K562 (cell line): Measurements from ENCODE around the gene ERBB3. TPM values are rescaled to one million over a fixed set of nuclear protein-coding genes. Genes with fewer than 3 reads are reported as not detected.

Source experiments
- ATAC-seq: fragments of 200-7000 bp; cut with Tn5 transposase; 3 replicates; pipeline ENCODE4 v1.9.1; 2020; ENCODE audit warnings: moderate library complexity
- BruUV-seq: library from RNA; stranded (reverse); fragments of 400-500 nt; replicated peaks from 2 replicates; lab custom pipeline; 2021; lab: Mats Ljungman, UMichigan
- CTCF ChIA-PET: fragments of 300-600 bp; formaldehyde crosslinking; extraction: SDS; loops from one replicate; lab custom pipeline; 2021; ENCODE audit warnings: low intra/inter-chr PET ratio; lab: Yijun Ruan, JAX
- POLR2A ChIA-PET: fragments of 300-600, 350-650 bp; sonication (Branson Sonifier 250); formaldehyde crosslinking; extraction: SDS; loops from one replicate; lab custom pipeline; 2021; ENCODE audit warnings: antibody characterized with exemption, inconsistent platforms; lab: Yijun Ruan, JAX
- DNase-seq, 4 experiments: peaks; one replicate each; pipeline versions ENCODE4 v3.0.0 to v3.0.0-alpha.2; 2011 to 2018; ENCODE audit warnings: low spot score in 3 of 4, mixed read lengths in 3 of 4; ENCODE audit errors: extremely low read depth in 1 of 4
- FAIRE-seq: peaks from 2 replicates; lab custom pipeline; 2011; peaks lifted over from hg19 to GRCh38; lab: Jason Lieb, UNC
- H2AFZ ChIP-seq: 2 replicates; pipeline ENCODE4 v1.6.0; 2011; ENCODE audit warnings: low read depth, low read length, control low read depth, inconsistent platforms
- H3K27ac ChIP-seq: fragments of 200-600 bp; 3 replicates; pipeline ENCODE4 v1.8.0; 2011; ENCODE audit warnings: low read depth, mild to moderate bottlenecking, control low read depth, inconsistent platforms, low read length, moderate library complexity, mixed read lengths; ENCODE audit errors: extremely low read depth
- H3K27me3 ChIP-seq, 2 experiments: fragments of 300-600 bp in 1 of 2; 2 replicates in 1 of 2; 3 replicates in 1 of 2; pipeline versions ENCODE4 v1.6.0 to v1.8.0; 2011; ENCODE audit warnings: inconsistent platforms in 2 of 2, low read length in 2 of 2, mild to moderate bottlenecking in 1 of 2, mixed read lengths in 1 of 2, moderate library complexity in 1 of 2; ENCODE audit not compliant: control insufficient read depth in 2 of 2, insufficient read depth in 2 of 2
- H3K36me3 ChIP-seq: fragments of 300-600 bp; 3 replicates; pipeline ENCODE4 v1.8.0; 2011; ENCODE audit warnings: mild to moderate bottlenecking, low read length, inconsistent platforms; ENCODE audit not compliant: control insufficient read depth, insufficient read depth
- H3K4me1 ChIP-seq, 2 experiments: fragments of 200-600 bp in 1 of 2; replicated peaks in 1 of 2; 2 replicates in 1 of 2; 3 replicates in 1 of 2; pipeline versions ENCODE4 v1.5.1 to v1.8.0; 2011; ENCODE audit warnings: inconsistent platforms in 2 of 2, low read length in 2 of 2, mild to moderate bottlenecking in 1 of 2, mixed read lengths in 1 of 2, moderate library complexity in 1 of 2; ENCODE audit not compliant: control insufficient read depth in 2 of 2, insufficient read depth in 2 of 2
- H3K4me2 ChIP-seq: 2 replicates; pipeline ENCODE4 v1.6.1; 2011; ENCODE audit warnings: low read length, control low read depth, inconsistent platforms, mixed read lengths; ENCODE audit not compliant: insufficient read depth
- H3K4me3 ChIP-seq: fragments of 200-600 bp; sonication (generic), shearing (Covaris generic); 2 replicates; pipeline ENCODE4 v1.5.1; 2016; ENCODE audit warnings: control low read depth, inconsistent platforms
- H3K79me2 ChIP-seq: fragments of 200-600 bp; 3 replicates; pipeline ENCODE4 v1.8.0; 2011; ENCODE audit warnings: low read length, inconsistent platforms; ENCODE audit not compliant: control insufficient read depth, insufficient read depth
- H3K9ac ChIP-seq, 2 experiments: 2 replicates each; pipeline versions ENCODE4 v1.6.0 to v1.6.1; 2011; ENCODE audit warnings: low read depth in 2 of 2, low read length in 2 of 2, control low read depth in 1 of 2, inconsistent platforms in 1 of 2, mild to moderate bottlenecking in 1 of 2, mixed read lengths in 1 of 2; ENCODE audit not compliant: insufficient read depth in 1 of 2
- H3K9me1 ChIP-seq: one replicate; pipeline ENCODE4 v1.6.0; 2011; ENCODE audit warnings: inconsistent platforms, mild to moderate bottlenecking, low read length, moderate library complexity; ENCODE audit not compliant: control insufficient read depth, insufficient read depth
- H3K9me3 ChIP-seq: replicated peaks from 2 replicates; pipeline ENCODE4 v1.5.1; 2011; ENCODE audit warnings: low read depth, low read length, inconsistent platforms; ENCODE audit not compliant: control insufficient read depth, insufficient read depth
- H4K20me1 ChIP-seq: replicated peaks from 2 replicates; pipeline ENCODE4 v1.6.1; 2011; ENCODE audit warnings: low read length, inconsistent platforms, mixed read lengths; ENCODE audit not compliant: control insufficient read depth, insufficient read depth
- E2F3 ChIP-seq: fragments of 250-450 bp; sonication (Bioruptor Pico); IDR thresholded peaks from 2 replicates; pipeline ENCODE4 v1.4.0; 2020; ENCODE audit warnings: mild to moderate bottlenecking
- IRF9 ChIP-seq: fragments of 450-650 bp; IDR thresholded peaks from 2 replicates; pipeline ENCODE4 v1.6.1; 2016; ENCODE audit warnings: missing biosample characterization, missing genetic modification characterization
- MAFF ChIP-seq: IDR thresholded peaks from 2 replicates; pipeline ENCODE4 v1.6.1; 2012; ENCODE audit warnings: low read length, improper control_type of control experiment
- PREB ChIP-seq: sonication (generic); formaldehyde crosslinking; IDR thresholded peaks from 2 replicates; pipeline ENCODE4 v1.8.1; 2023; ENCODE audit warnings: mild to moderate bottlenecking, missing genetic modification reagents
- TCFL5 ChIP-seq: fragments of 250-450 bp; sonication (Bioruptor Pico); conservative IDR thresholded peaks from 2 replicates; pipeline ENCODE4 v1.6.1; 2021; ENCODE audit warnings: mild to moderate bottlenecking, moderate library complexity, matching md5 sums
- ZNF133 ChIP-seq: fragments of 250-450 bp; sonication (Bioruptor Pico); IDR thresholded peaks from 2 replicates; pipeline ENCODE4 v1.4.0; 2020; ENCODE audit warnings: mild to moderate bottlenecking
- ZNF785 ChIP-seq: fragments of 250-450 bp; sonication (Bioruptor Pico); IDR thresholded peaks from 2 replicates; pipeline ENCODE4 v1.4.0; 2020; ENCODE audit warnings: mild to moderate bottlenecking
- WGBS: fragments of 100-300 bp; shearing (Covaris generic); methylation state at CpG from one replicate; pipeline ENCODE4 v1.1.6; 2016; ENCODE audit warnings: low coverage, mixed read lengths; ENCODE audit not compliant: insufficient coverage; ENCODE audit errors: missing lambda C conversion rate; 5-methylcytosine and 5-hydroxymethylcytosine counted together
- in situ Hi-C: fragments of 300-500 bp; cut with MboI; formaldehyde crosslinking; loops from 4 replicates; pipeline ENCODE4 v1.15.0; 2018; ENCODE audit warnings: inconsistent platforms, mixed read lengths
- intact Hi-C: fragments of 100-400 bp; cut with micrococcal nuclease; formaldehyde crosslinking; loops from 2 replicates; pipeline ENCODE4 v1.14.2; 2022
- polyA plus RNA-seq, 8 experiments: library from polyadenylated mRNA; depleted of rRNA in 4 of 8; stranded (reverse) in 5 of 8; unstranded in 3 of 8; fragments of >200 nt; fragmentation: Nextera tagmentation in 2 of 8; fragmentation: Illumina TruSeq in 1 of 8; extraction: Ambion mirVana in 2 of 8; extraction: Trizol in 1 of 8; gene quantifications; 2 replicates each; pipeline versions ENCODE4 v1.2.1 to v1.2.3, GENCODE V29; 2011 to 2014; ENCODE audit warnings: inconsistent platforms in 1 of 8, missing spikeins in 1 of 8
- total RNA-seq, 7 experiments: library from RNA; depleted of rRNA in 6 of 7; stranded (reverse); fragments of >200 nt in 6 of 7; fragmentation: Illumina TruSeq in 2 of 7; extraction: Trizol in 2 of 7; gene quantifications; 2 replicates each; pipeline versions ENCODE4 v1.2.1 to v1.2.3, GENCODE V29; 2011 to 2021; ENCODE audit warnings: low replicate concordance in 1 of 7

The ERBB3 gene
- total and polyA plus RNA-seq, 9 of the 15 experiments (the other 6 are each of a cell fraction or from before 2014, with no cell fraction given) = 1.5 to 5.4 (median 3.8) TPM

GRCh38 chr12:56130876-56131275, 50.9 kb downstream of the ERBB3 start:
- no peak for DNase-seq
- BruUV-seq = no TSS peak
- peaks cover 62% of the 10 kb centered on the region for H3K36me3 ChIP-seq
- H3K9me3 ChIP-seq = no peaks in the 10 kb centered on the region
- 94% methylated on average over 4 of the region's 4 CpGs for WGBS
- H3K27me3 ChIP-seq = no peaks in the 10 kb centered on the region
- peak overlapping the region; percentile 93; the same call in 1 of the 3 replicates for H3K27ac ChIP-seq
- peaks cover 5% of the 10 kb centered on the region for H4K20me1 ChIP-seq
- no peak for ATAC-seq
- no peak overlapping the region for H2AFZ ChIP-seq
- intact Hi-C loops = no loop called here
- peaks cover 23 to 24% of the 10 kb centered on the region in 2 experiments; a peak in 4 of 5 replicates for H3K4me1 ChIP-seq
- FAIRE-seq = no peak
- H3K4me2 ChIP-seq = peak overlapping the region; percentile 98; the same call in 1 of the 2 replicates
- in situ Hi-C loops = no loop called here
- POLR2A ChIA-PET = interaction anchor here (0.9 to 5.6 kb wide), 3 partner anchors 11 to 31 kb away, joined by 4 to 85 read pairs (median 6); partner anchors contain the start of gene MYL6
- no peak overlapping the region for H3K9ac ChIP-seq
- H3K4me3 ChIP-seq = no peak overlapping the region
- TF ChIP-seq PREB = no peak
- TF ChIP-seq IRF9 (tag) = no peak
- no peak for TF ChIP-seq TCFL5 (CRISPR knock-in tag)
- no peak for TF ChIP-seq ZNF785
- no peak for TF ChIP-seq MAFF
- TF ChIP-seq ZNF133 (CRISPR knock-in tag) = no peak
- no peak for TF ChIP-seq E2F3 (CRISPR knock-in tag)
- TF ChIP-seq, all 486 proteins: peak for 0
- CTCF ChIA-PET = no interaction called here
- H3K79me2 ChIP-seq = peaks cover 60% of the 10 kb centered on the region
- H3K9me1 ChIP-seq = peaks cover 6% of the 10 kb centered on the region
